Measurements from ENCODE around the gene SLC28A2.

DNA sequence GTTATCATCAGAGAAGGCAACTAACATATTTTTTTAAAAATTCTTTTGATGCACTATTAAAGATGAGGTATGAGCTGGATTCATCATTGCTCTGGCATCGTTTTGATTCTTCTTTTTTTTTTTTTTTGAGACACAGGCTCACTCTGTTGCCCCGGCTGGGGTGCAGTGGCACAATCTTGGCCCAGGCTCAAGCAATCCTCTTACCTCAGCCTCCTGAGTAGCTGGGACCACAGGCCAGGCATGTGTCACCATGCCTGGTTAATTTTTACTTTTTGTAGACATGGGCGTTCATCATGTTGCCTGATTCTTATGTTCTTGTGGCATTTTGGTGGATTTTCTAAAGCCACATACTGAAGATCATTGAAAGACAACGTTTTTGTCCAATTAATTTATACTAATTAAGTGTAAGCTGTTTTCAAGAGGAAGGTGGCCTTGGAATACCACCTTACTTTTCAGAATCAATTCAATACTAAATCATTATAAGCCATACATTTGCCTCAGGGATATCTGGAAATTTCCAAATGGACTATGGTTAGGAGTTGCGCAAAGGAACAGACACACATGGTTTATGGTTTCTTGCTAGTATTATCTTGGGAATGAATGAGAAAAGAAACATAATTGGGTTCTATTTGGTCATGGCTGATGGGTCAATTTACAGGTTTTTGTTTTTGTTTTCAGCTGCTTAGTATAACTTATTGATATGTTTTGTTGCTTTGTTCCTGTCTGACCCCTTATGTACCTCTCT is 22.8 kb downstream of the SLC28A2 start:
- TF ChIP-seq, protein P1, sequence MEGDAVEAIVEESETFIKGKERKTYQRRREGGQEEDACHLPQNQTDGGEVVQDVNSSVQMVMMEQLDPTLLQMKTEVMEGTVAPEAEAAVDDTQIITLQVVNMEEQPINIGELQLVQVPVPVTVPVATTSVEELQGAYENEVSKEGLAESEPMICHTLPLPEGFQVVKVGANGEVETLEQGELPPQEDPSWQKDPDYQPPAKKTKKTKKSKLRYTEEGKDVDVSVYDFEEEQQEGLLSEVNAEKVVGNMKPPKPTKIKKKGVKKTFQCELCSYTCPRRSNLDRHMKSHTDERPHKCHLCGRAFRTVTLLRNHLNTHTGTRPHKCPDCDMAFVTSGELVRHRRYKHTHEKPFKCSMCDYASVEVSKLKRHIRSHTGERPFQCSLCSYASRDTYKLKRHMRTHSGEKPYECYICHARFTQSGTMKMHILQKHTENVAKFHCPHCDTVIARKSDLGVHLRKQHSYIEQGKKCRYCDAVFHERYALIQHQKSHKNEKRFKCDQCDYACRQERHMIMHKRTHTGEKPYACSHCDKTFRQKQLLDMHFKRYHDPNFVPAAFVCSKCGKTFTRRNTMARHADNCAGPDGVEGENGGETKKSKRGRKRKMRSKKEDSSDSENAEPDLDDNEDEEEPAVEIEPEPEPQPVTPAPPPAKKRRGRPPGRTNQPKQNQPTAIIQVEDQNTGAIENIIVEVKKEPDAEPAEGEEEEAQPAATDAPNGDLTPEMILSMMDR (IDR thresholded peaks at IDR 0.05): no peak
- TF ChIP-seq TCF7L2 (IDR thresholded peaks at IDR 0.05; ENCODE audit: low read depth, low read length): no peak
